HFFc6 (cell line): ENCODE measurements around the gene MCTP1. TPM values are rescaled to one million over a fixed set of nuclear protein-coding genes. Genes with fewer than 3 reads are reported as not detected.

Source experiments
- DNase-seq: peaks from one replicate; pipeline ENCODE4 v3.0.0-alpha.2; 2018
- H3K27ac Mint-ChIP-seq: 2 replicates; pipeline ENCODE4 v1.8.0; 2020; ENCODE audit warnings: mild to moderate bottlenecking, mixed read lengths
- H3K27me3 Mint-ChIP-seq: 2 replicates; pipeline ENCODE4 v1.8.0; 2021; ENCODE audit warnings: mild to moderate bottlenecking, moderate library complexity, mixed read lengths; ENCODE audit not compliant: insufficient read depth
- H3K36me3 Mint-ChIP-seq: 2 replicates; pipeline ENCODE4 v1.8.0; 2021; ENCODE audit warnings: low read depth, mixed read lengths
- H3K4me1 Mint-ChIP-seq: 2 replicates; pipeline ENCODE4 v1.8.0; 2020; ENCODE audit warnings: low read depth, mixed read lengths
- H3K4me3 Mint-ChIP-seq: 2 replicates; pipeline ENCODE4 v1.8.0; 2020; ENCODE audit warnings: mild to moderate bottlenecking, moderate library complexity, mixed read lengths
- H3K9me3 Mint-ChIP-seq: 2 replicates; pipeline ENCODE4 v1.8.0; 2020; ENCODE audit warnings: mild to moderate bottlenecking, mixed read lengths
- total RNA-seq, 6 experiments: library from RNA; stranded (reverse); fragmentation: NEBNext Ultra II Directional; extraction: Animal tissue kit (Norgen Biotek cat#: 25700); gene quantifications; 2 replicates in 1 of 6; 3 replicates in 5 of 6; pipeline ENCODE4 v1.2.3, GENCODE V29; 2021
- TF ChIP-seq, protein P1 (sequence below): fragments of 200-600 bp; sonication (generic); IDR thresholded peaks from 2 replicates; pipeline ENCODE4 v1.5.0; 2021; ENCODE audit warnings: antibody characterized with exemption, mild to moderate bottlenecking

Gene MCTP1
- total RNA-seq, 6 experiments from 2014 or later, result 1.0 to 5.2 (median 3.9) TPM

DNA sequence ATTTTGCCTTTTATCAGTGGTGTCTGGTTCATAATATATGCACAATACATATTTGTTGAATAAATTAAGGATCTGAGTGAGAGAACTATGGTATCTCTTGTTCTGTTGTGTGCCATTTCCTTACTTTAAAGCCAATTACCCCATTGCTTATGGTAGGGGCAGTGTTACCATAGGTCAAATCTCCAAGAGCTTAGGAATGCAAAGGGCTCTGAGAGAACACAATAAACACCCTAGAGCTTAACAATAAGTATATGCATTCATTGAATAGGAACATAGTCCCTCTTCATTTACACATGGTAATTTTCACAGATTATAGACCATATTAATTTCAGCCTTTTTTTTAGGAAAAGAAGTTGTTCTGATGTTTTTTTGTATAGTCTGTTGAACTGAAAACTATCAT lies 112.2 kb downstream of the MCTP1 start:
- DNase-seq, result no peak
- TF ChIP-seq, protein P1, sequence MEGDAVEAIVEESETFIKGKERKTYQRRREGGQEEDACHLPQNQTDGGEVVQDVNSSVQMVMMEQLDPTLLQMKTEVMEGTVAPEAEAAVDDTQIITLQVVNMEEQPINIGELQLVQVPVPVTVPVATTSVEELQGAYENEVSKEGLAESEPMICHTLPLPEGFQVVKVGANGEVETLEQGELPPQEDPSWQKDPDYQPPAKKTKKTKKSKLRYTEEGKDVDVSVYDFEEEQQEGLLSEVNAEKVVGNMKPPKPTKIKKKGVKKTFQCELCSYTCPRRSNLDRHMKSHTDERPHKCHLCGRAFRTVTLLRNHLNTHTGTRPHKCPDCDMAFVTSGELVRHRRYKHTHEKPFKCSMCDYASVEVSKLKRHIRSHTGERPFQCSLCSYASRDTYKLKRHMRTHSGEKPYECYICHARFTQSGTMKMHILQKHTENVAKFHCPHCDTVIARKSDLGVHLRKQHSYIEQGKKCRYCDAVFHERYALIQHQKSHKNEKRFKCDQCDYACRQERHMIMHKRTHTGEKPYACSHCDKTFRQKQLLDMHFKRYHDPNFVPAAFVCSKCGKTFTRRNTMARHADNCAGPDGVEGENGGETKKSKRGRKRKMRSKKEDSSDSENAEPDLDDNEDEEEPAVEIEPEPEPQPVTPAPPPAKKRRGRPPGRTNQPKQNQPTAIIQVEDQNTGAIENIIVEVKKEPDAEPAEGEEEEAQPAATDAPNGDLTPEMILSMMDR, result no peak
- H3K4me1 Mint-ChIP-seq, result no peaks in the 10 kb centered on the region
- H3K36me3 Mint-ChIP-seq, result no peaks in the 10 kb centered on the region
- no peak overlapping the region for H3K27ac Mint-ChIP-seq
- H3K27me3 Mint-ChIP-seq, result peaks cover 2% of the 10 kb centered on the region; the same call in 1 of the 2 replicates
- H3K9me3 Mint-ChIP-seq, result peaks cover 4% of the 10 kb centered on the region; the same call in 1 of the 2 replicates
- H3K4me3 Mint-ChIP-seq, result no peak overlapping the region

DNA sequence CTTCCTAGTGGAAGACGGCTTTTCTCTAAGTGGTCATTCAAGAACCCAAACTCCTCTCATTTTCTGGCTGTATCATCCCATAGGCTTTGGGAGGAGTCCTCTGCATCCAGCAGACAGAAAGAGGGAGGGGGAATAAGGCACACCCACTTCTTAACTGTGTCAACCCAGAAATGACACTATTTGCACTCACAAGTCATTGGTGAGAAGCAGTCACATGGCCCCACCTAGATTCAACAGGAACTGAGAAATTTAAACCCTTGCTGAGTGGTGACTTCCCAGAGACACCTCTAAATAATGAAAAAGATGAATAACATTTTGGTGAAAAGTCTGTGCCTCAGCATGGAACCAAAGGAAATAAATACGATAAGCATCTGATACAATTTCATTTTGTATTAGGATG lies 120.0 kb downstream of the MCTP1 start:
- TF ChIP-seq, protein P1, result no peak
- Mint-ChIP-seq H3K36me3 (no peaks in the 10 kb centered on the region), H3K27ac (no peak overlapping the region), H3K4me1 (no peaks in the 10 kb centered on the region), H3K27me3 (peaks cover 3% of the 10 kb centered on the region; the same call in 1 of the 2 replicates), H3K9me3 (peaks cover 8% of the 10 kb centered on the region; the same call in 1 of the 2 replicates), H3K4me3 (no peak overlapping the region)
- no peak for DNase-seq

DNA sequence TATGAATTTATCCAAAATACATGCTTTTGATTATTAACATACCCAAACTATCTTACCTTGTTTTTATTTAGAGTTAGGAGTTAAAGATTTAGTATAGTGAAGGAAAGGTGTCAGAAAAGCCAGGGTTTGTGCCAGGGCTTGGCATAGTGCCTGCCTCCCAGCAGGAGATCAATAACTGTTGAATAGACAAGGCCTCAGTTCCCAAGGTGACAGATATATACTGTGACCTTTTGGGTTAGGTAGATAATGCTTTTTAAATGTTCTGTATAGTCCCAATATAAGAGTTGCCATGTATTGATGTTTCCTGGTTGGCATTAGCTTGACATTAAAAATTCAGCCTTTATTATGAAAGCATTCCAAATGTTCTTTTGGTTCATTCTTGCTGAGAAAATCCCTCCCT lies 121.8 kb downstream of the MCTP1 start:
- H3K27ac Mint-ChIP-seq, result no peak overlapping the region
- TF ChIP-seq, protein P1, result no peak
- DNase-seq, result no peak
- no peak overlapping the region for H3K4me3 Mint-ChIP-seq
- peaks cover 3% of the 10 kb centered on the region; the same call in 1 of the 2 replicates for H3K27me3 Mint-ChIP-seq
- H3K9me3 Mint-ChIP-seq, result peaks cover 4% of the 10 kb centered on the region; the same call in 1 of the 2 replicates
- no peaks in the 10 kb centered on the region for H3K36me3 Mint-ChIP-seq
- H3K4me1 Mint-ChIP-seq, result no peaks in the 10 kb centered on the region

DNA sequence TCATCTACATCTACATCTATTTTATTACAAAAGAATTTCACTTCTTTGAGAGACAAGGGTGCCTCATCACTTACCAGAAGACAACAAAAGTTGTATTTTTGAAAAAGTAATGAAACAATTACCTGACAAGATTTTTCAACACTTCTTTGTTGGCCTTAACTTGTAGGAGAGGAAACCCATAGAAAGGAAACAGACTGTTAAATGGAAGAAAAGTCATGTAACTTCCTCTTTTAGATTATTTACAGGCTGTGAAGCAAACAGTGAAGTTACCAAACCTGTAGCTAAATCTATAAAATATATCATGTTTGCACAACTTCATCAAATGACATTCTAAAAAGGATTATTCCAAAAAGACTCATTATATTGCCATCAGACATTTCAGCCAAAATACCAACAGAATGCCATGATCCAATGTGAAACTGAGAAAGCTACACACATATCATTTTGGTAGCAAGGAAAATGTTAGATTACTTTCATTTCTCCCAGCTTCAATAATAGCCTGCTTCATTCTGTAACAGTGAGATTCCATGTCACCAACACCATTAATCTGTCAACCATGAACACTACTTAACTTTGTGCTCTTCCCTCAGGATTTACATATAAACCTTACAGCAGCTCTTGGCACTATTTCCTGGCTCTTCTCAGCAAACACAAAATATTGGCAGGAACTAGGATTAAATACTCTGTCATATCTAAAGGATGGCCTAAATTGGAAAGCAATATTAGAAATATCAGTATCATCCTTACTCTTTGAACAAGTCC lies 122.5 kb downstream of the MCTP1 start:
- DNase-seq, result no peak
- Mint-ChIP-seq H3K4me3 (no peak overlapping the region), H3K27me3 (peaks cover 3% of the 10 kb centered on the region; the same call in 1 of the 2 replicates), H3K27ac (no peak overlapping the region), H3K36me3 (no peaks in the 10 kb centered on the region), H3K4me1 (no peaks in the 10 kb centered on the region), H3K9me3 (peaks cover 4% of the 10 kb centered on the region; the same call in 1 of the 2 replicates)
- TF ChIP-seq, protein P1, result no peak

DNA sequence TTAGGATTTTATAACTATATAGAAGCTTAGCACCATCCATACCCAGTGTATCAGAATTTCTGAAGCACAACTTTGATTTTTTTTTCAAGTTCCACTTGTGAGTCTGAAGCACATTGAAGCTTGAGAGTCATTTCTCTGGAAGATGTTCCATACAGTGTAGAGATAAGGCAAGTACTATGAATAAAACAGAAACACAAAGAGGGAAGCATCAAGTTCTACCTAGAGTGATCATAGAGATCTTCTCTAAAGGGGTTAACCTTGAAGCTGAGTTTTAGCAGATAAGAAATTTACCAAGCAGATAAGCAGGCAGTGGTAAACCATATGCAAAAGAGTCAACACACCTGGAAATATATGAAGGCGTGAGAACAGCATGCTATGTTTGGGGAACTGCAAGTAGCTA lies 125.3 kb downstream of the MCTP1 start:
- Mint-ChIP-seq H3K4me3 (no peak overlapping the region), H3K27me3 (peaks cover 3% of the 10 kb centered on the region; the same call in 1 of the 2 replicates), H3K27ac (no peak overlapping the region), H3K36me3 (no peaks in the 10 kb centered on the region), H3K9me3 (no peaks in the 10 kb centered on the region), H3K4me1 (no peaks in the 10 kb centered on the region)
- no peak for DNase-seq
- TF ChIP-seq, protein P1, result no peak
